HepG2 (cell line): ENCODE results near the gene ARHGEF12. TPM values are rescaled to one million over a fixed set of nuclear protein-coding genes. Genes with fewer than 3 reads are reported as not detected.

Experiments
- ATAC-seq: fragments of 200-7000 bp; cut with Tn5 transposase; 3 replicates; pipeline ENCODE4 v1.9.1; 2020; ENCODE audit warnings: mild to moderate bottlenecking, moderate library complexity
- BruUV-seq: library from RNA; stranded (reverse); fragments of 400-500 nt; replicated peaks from 2 replicates; lab custom pipeline; 2021; lab: Mats Ljungman, UMichigan
- CTCF ChIA-PET: fragments of 300-600 bp; formaldehyde crosslinking; extraction: SDS; loops from one replicate; lab custom pipeline; 2021; ENCODE audit warnings: low total read pairs, inconsistent platforms, low intra/inter-chr PET ratio; lab: Yijun Ruan, JAX
- POLR2A ChIA-PET: fragments of 350-600 bp; sonication (Branson Sonifier 250); formaldehyde crosslinking; loops from one replicate; lab custom pipeline; 2020; ENCODE audit warnings: antibody characterized with exemption, inconsistent platforms; lab: Yijun Ruan, JAX
- DNase-seq: peaks from one replicate; pipeline ENCODE4 v3.0.0-alpha.2; 2015; ENCODE audit warnings: low spot score
- FAIRE-seq: peaks from 3 replicates; lab custom pipeline; 2011; peaks lifted over from hg19 to GRCh38; lab: Jason Lieb, UNC
- H2AFZ ChIP-seq: one replicate; pipeline ENCODE4 v1.6.1; 2011; ENCODE audit warnings: low read length, inconsistent platforms
- H3K27ac ChIP-seq: fragments of 300-600 bp; 3 replicates; pipeline ENCODE4 v1.8.0; 2011; ENCODE audit warnings: mixed run types, mild to moderate bottlenecking, mixed read lengths, low read length, inconsistent platforms; ENCODE audit not compliant: insufficient read depth; ENCODE audit errors: extremely low read length
- H3K27me3 ChIP-seq, 2 experiments: fragments of 200-600 bp in 1 of 2; 2 replicates in 1 of 2; 3 replicates in 1 of 2; pipeline versions ENCODE4 v1.6.0 to v1.8.0; 2011; ENCODE audit warnings: low read length in 2 of 2, mild to moderate bottlenecking in 2 of 2, moderate library complexity in 2 of 2, inconsistent platforms in 1 of 2; ENCODE audit not compliant: insufficient read depth in 2 of 2, control insufficient read depth in 1 of 2
- H3K36me3 ChIP-seq, 2 experiments: fragments of 200-600 bp in 1 of 2; replicated peaks in 1 of 2; 2 replicates in 1 of 2; 3 replicates in 1 of 2; pipeline versions ENCODE4 v1.5.1 to v1.8.0; 2011; ENCODE audit warnings: low read length in 2 of 2, inconsistent platforms in 1 of 2; ENCODE audit not compliant: insufficient read depth in 2 of 2, control insufficient read depth in 1 of 2
- H3K4me1 ChIP-seq: 2 replicates; pipeline ENCODE4 v1.5.1; 2012; ENCODE audit warnings: low read length, inconsistent platforms; ENCODE audit not compliant: insufficient read depth
- H3K4me2 ChIP-seq: 2 replicates; pipeline ENCODE4 v1.6.0; 2011; ENCODE audit warnings: low read depth, low read length, inconsistent platforms
- H3K4me3 ChIP-seq, 3 experiments: fragments of 200-600 bp in 1 of 3; sonication (generic), shearing (Covaris generic) in 1 of 3; replicated peaks in 1 of 3; 2 replicates each; pipeline ENCODE4 v1.5.1; 2011 to 2016; ENCODE audit warnings: low read length in 3 of 3, inconsistent platforms in 2 of 3, low read depth in 2 of 3, mild to moderate bottlenecking in 2 of 3, control low read depth in 1 of 3, mixed read lengths in 1 of 3; ENCODE audit not compliant: insufficient read depth in 1 of 3
- H3K79me2 ChIP-seq: one replicate; pipeline ENCODE4 v1.6.1; 2011; ENCODE audit warnings: low read length, inconsistent platforms; ENCODE audit not compliant: insufficient read depth
- H3K9ac ChIP-seq: 2 replicates; pipeline ENCODE4 v1.6.0; 2011; ENCODE audit warnings: mild to moderate bottlenecking, low read depth, low read length, inconsistent platforms; ENCODE audit not compliant: insufficient read depth
- H3K9me3 ChIP-seq: 2 replicates; pipeline ENCODE4 v1.5.1; 2012; ENCODE audit warnings: mild to moderate bottlenecking, low read length
- H4K20me1 ChIP-seq: 2 replicates; pipeline ENCODE4 v1.6.0; 2011; ENCODE audit warnings: inconsistent platforms, mild to moderate bottlenecking, low read length, moderate library complexity; ENCODE audit not compliant: insufficient read depth
- GABPB1 ChIP-seq: IDR thresholded peaks from 2 replicates; pipeline ENCODE4 v1.6.1; 2016; ENCODE audit warnings: mild to moderate bottlenecking, missing genetic modification reagents, moderate library complexity, missing compliant biosample characterization
- GMEB1 ChIP-seq: sonication (generic); formaldehyde crosslinking; IDR thresholded peaks from 2 replicates; pipeline ENCODE4 v1.5.1; 2020; ENCODE audit warnings: missing genetic modification reagents, mild to moderate bottlenecking, borderline replicate concordance
- GRHL1 ChIP-seq: sonication (generic); formaldehyde crosslinking; conservative IDR thresholded peaks from 2 replicates; pipeline ENCODE4 v1.8.0; 2022; ENCODE audit warnings: missing genetic modification reagents
- KDM3A ChIP-seq: IDR thresholded peaks from 2 replicates; pipeline ENCODE4 v1.6.1; 2018; ENCODE audit warnings: low read depth, missing compliant biosample characterization
- RELA ChIP-seq: sonication (generic); formaldehyde crosslinking; IDR thresholded peaks from 2 replicates; pipeline ENCODE4 v1.4.0; 2020; ENCODE audit warnings: missing genetic modification reagents
- TEAD2 ChIP-seq: sonication (generic); formaldehyde crosslinking; IDR thresholded peaks from 2 replicates; pipeline ENCODE4 v1.9.0; 2021; ENCODE audit warnings: missing genetic modification reagents
- TFAP4 ChIP-seq: sonication (generic); IDR thresholded peaks from 2 replicates; pipeline ENCODE4 v1.6.1; 2016; ENCODE audit warnings: low read depth, borderline replicate concordance
- TFDP2 ChIP-seq: sonication (generic); formaldehyde crosslinking; IDR thresholded peaks from 2 replicates; pipeline ENCODE4 v1.4.0; 2020; ENCODE audit warnings: missing genetic modification reagents
- ZNF513 ChIP-seq: sonication (generic); formaldehyde crosslinking; conservative IDR thresholded peaks from 2 replicates; pipeline ENCODE4 v1.5.0; 2020; ENCODE audit warnings: missing genetic modification reagents
- ZNF557 ChIP-seq: sonication (generic); formaldehyde crosslinking; IDR thresholded peaks from 2 replicates; pipeline ENCODE4 v1.4.0; 2020; ENCODE audit warnings: missing genetic modification reagents
- ZNF891 ChIP-seq: sonication (generic); formaldehyde crosslinking; IDR thresholded peaks from 2 replicates; pipeline ENCODE4 v1.5.0; 2020; ENCODE audit warnings: mild to moderate bottlenecking, missing genetic modification reagents
- ZSCAN20 ChIP-seq: sonication (generic); formaldehyde crosslinking; IDR thresholded peaks from 2 replicates; pipeline ENCODE4 v1.4.0; 2020; ENCODE audit warnings: missing genetic modification reagents, mild to moderate bottlenecking, borderline replicate concordance
- WGBS: methylation state at CpG from one replicate; pipeline ENCODE4 v1.1.6; 2017; ENCODE audit warnings: low lambda C conversion rate; 5-methylcytosine and 5-hydroxymethylcytosine counted together
- in situ Hi-C: cut with HindIII; loops from 2 replicates; pipeline ENCODE4 v1.10.0; 2017; ENCODE audit warnings: low pct_unique_long_range_greater_than_20kb; ENCODE audit not compliant: extremely low pct_ligation_motif_present
- intact Hi-C: fragments of 100-400 bp; cut with micrococcal nuclease; formaldehyde crosslinking; loops from one replicate; pipeline ENCODE4 v1.10.0; 2022; ENCODE audit not compliant: unreplicated experiment
- polyA plus RNA-seq, 8 experiments: library from polyadenylated mRNA; depleted of rRNA in 3 of 8; stranded (reverse) in 7 of 8; unstranded in 1 of 8; fragments of >200 nt; fragmentation: Illumina TruSeq in 4 of 8; extraction: Trizol in 4 of 8; gene quantifications; 2 replicates each; pipeline versions ENCODE4 v1.2.1 to v1.2.3, GENCODE V29; 2011 to 2016; ENCODE audit warnings: low read depth in 4 of 8, missing spikeins in 1 of 8, mixed read lengths in 1 of 8; ENCODE audit not compliant: insufficient read depth in 1 of 8
- total RNA-seq, 5 experiments: library from RNA; depleted of rRNA; stranded (reverse); fragments of >200 nt; fragmentation: Illumina TruSeq; extraction: Trizol; gene quantifications; 2 replicates each; pipeline ENCODE4 v1.2.3, GENCODE V29; 2016; ENCODE audit warnings: low read depth in 1 of 5

Gene ARHGEF12
- total and polyA plus RNA-seq, 2 of the 13 experiments (the other 11 are each of a cell fraction or from before 2014, with no cell fraction given): 17.9 to 54.4 TPM

- ChIA-PET POLR2A (no interaction called here), CTCF (no interaction called here)
- BruUV-seq: no TSS peak
- H3K36me3 ChIP-seq: peaks cover 2 to 15% of the 10 kb centered on the region in 2 experiments; a peak in 4 of 5 replicates
- H3K9me3 ChIP-seq: no peaks in the 10 kb centered on the region
- no peaks in the 10 kb centered on the region for H3K4me1 ChIP-seq
- H4K20me1 ChIP-seq: no peaks in the 10 kb centered on the region; the same call in 1 of the 2 replicates
- in situ Hi-C loops: no loop called here
- FAIRE-seq (no peak), DNase-seq (no peak), ATAC-seq (no peak)
- intact Hi-C loops: no loop called here
- no peak overlapping the region for H3K4me3 ChIP-seq
- no peaks in the 10 kb centered on the region for H3K27me3 ChIP-seq
- H3K4me2 ChIP-seq: no peak overlapping the region
- no peak overlapping the region for H2AFZ ChIP-seq
- no peak overlapping the region for H3K27ac ChIP-seq
- H3K9ac ChIP-seq: no peak overlapping the region
- 90% methylated on average over 1 of the region's 1 CpG for WGBS
- H3K79me2 ChIP-seq: no peaks in the 10 kb centered on the region
- TF ChIP-seq ZNF513 (no peak), KDM3A (CRISPR knock-in tag) (no peak), RELA (CRISPR knock-in tag) (no peak), GABPB1 (CRISPR knock-in tag) (no peak), GRHL1 (CRISPR knock-in tag) (no peak), ZNF891 (no peak), ZSCAN20 (no peak), TEAD2 (CRISPR knock-in tag) (no peak), TFDP2 (CRISPR knock-in tag) (no peak), TFAP4 (no peak), ZNF557 (no peak), GMEB1 (CRISPR knock-in tag) (no peak)
Observed at GRCh38 chr11:120489799-120490198, 153.6 kb downstream of the ARHGEF12 start.
